HG03095 (cell line): ENCODE results near the gene HSBP1L1.

Source experiments
- ATAC-seq: cut with Tn5 transposase; IDR thresholded peaks from one replicate; pipeline ENCODE4 v1.9.1; 2021; ENCODE audit warnings: moderate library complexity; ENCODE audit not compliant: unreplicated experiment

The HSBP1L1 gene

GRCh38 chr18:79928563-79928960 lies 35.9 kb upstream of the HSBP1L1 start:
- ATAC-seq = no peak

- ATAC-seq = no peak
Observed at GRCh38 chr18:79930020-79930642, 34.3 kb upstream of the HSBP1L1 start.

GRCh38 chr18:79931475-79931874 lies 33.0 kb upstream of the HSBP1L1 start:
- ATAC-seq = no peak

GRCh38 chr18:79932907-79933306 lies 31.5 kb upstream of the HSBP1L1 start:
- no peak for ATAC-seq

GRCh38 chr18:79933765-79934164 lies 30.7 kb upstream of the HSBP1L1 start:
- no peak for ATAC-seq

GRCh38 chr18:79934311-79935097 lies 29.9 kb upstream of the HSBP1L1 start:
- no peak for ATAC-seq

GRCh38 chr18:79935098-79935480 lies 29.4 kb upstream of the HSBP1L1 start:
- no peak for ATAC-seq

GRCh38 chr18:79935499-79935898 lies 28.9 kb upstream of the HSBP1L1 start:
- ATAC-seq = no peak

GRCh38 chr18:79935925-79936324 lies 28.5 kb upstream of the HSBP1L1 start:
- ATAC-seq = no peak

- no peak for ATAC-seq
Observed at GRCh38 chr18:79936641-79937040, 27.8 kb upstream of the HSBP1L1 start.

- no peak for ATAC-seq
Observed at GRCh38 chr18:79937103-79937860, 27.2 kb upstream of the HSBP1L1 start.

GRCh38 chr18:79938196-79938595 lies 26.2 kb upstream of the HSBP1L1 start:
- ATAC-seq = no peak

GRCh38 chr18:79939096-79939495 lies 25.3 kb upstream of the HSBP1L1 start:
- ATAC-seq = no peak

- no peak for ATAC-seq
Observed at GRCh38 chr18:79940126-79940813, 24.2 kb upstream of the HSBP1L1 start.

- ATAC-seq = no peak
Observed at GRCh38 chr18:79940814-79941472, 23.5 kb upstream of the HSBP1L1 start.

- ATAC-seq = no peak
Observed at GRCh38 chr18:79941473-79942119, 22.8 kb upstream of the HSBP1L1 start.

- no peak for ATAC-seq
Observed at GRCh38 chr18:79942211-79942610, 22.2 kb upstream of the HSBP1L1 start.

GRCh38 chr18:79942786-79943607 lies 21.4 kb upstream of the HSBP1L1 start:
- ATAC-seq = no peak

GRCh38 chr18:79943608-79944125 lies 20.8 kb upstream of the HSBP1L1 start:
- ATAC-seq = no peak
